Lung (tissue), 12 donors: ENCODE results near the gene SESN1. TPM values are rescaled to one million over a fixed set of nuclear protein-coding genes. Genes with fewer than 3 reads are reported as not detected.

Experiments used
- ATAC-seq: fragments of 200-7000 bp; cut with Tn5 transposase; one replicate; pipeline ENCODE4 v1.9.1; 2020; ENCODE audit warnings: moderate number of reproducible peaks; ENCODE audit not compliant: insufficient read depth, low FRiP score
- DNase-seq, 3 donors: peaks; one replicate each; pipeline ENCODE4 v3.0.0-alpha.2; 2013 to 2017
- H3K27ac ChIP-seq, 2 donors: one replicate each; pipeline ENCODE4 v1.5.1; 2013; ENCODE audit warnings: mild to moderate bottlenecking in 2 of 2, moderate library complexity in 2 of 2, control low read depth in 1 of 2, inconsistent platforms in 1 of 2, low read depth in 1 of 2, low read length in 1 of 2
- H3K27me3 ChIP-seq, 3 donors: one replicate each; pipeline ENCODE4 v1.5.1; 2013; ENCODE audit warnings: low read length in 2 of 3; ENCODE audit not compliant: control insufficient read depth in 3 of 3, insufficient read depth in 3 of 3
- H3K36me3 ChIP-seq, 4 donors: one replicate each; pipeline ENCODE4 v1.5.1; 2013; ENCODE audit warnings: low read length in 4 of 4, mild to moderate bottlenecking in 1 of 4, moderate library complexity in 1 of 4; ENCODE audit not compliant: control insufficient read depth in 4 of 4, insufficient read depth in 4 of 4
- H3K4me1 ChIP-seq, 5 donors: one replicate each; pipeline ENCODE4 v1.5.1; 2013; ENCODE audit warnings: low read length in 5 of 5, mild to moderate bottlenecking in 2 of 5, moderate library complexity in 1 of 5; ENCODE audit not compliant: control insufficient read depth in 5 of 5, insufficient read depth in 5 of 5
- H3K4me3 ChIP-seq: one replicate; pipeline ENCODE4 v1.5.1; 2013; ENCODE audit warnings: mild to moderate bottlenecking, control low read depth, moderate library complexity
- H3K9ac ChIP-seq, 2 donors: one replicate each; pipeline ENCODE4 v1.5.1; 2013; ENCODE audit warnings: low read length in 2 of 2, control low read depth in 1 of 2; ENCODE audit not compliant: insufficient read depth in 1 of 2
- H3K9me3 ChIP-seq, 4 donors: one replicate each; pipeline ENCODE4 v1.5.1; 2013; ENCODE audit warnings: low read length in 3 of 4, mild to moderate bottlenecking in 1 of 4, moderate library complexity in 1 of 4; ENCODE audit not compliant: control insufficient read depth in 4 of 4, insufficient read depth in 3 of 4
- WGBS, 2 donors: extraction: QIAGEN DNeasy Blood & Tissue Kit; methylation state at CpG; one replicate each; pipeline ENCODE4 v1.1.7; 2013; 5-methylcytosine and 5-hydroxymethylcytosine counted together
- polyA plus RNA-seq, 2 donors: library from polyadenylated mRNA; stranded (reverse); fragments of 200-250 nt; gene quantifications; one replicate each; pipeline ENCODE4 v1.2.1, GENCODE V29; 2013
- total RNA-seq, 2 donors: library from RNA; depleted of rRNA in 1 of 2; stranded (reverse); fragments of >200 nt in 1 of 2; gene quantifications; one replicate each; pipeline ENCODE4 v1.2.1, GENCODE V29; 2014 to 2021
- TF ChIP-seq, protein P1 (sequence below): IDR thresholded peaks from 2 replicates; pipeline ENCODE4 v1.5.1; 2012; ENCODE audit warnings: mild to moderate bottlenecking; ENCODE audit errors: control extremely low read depth, extremely low read depth
- donor health status: control.
- donor health status: control.
- donor health status: Bipolar disorder and iron deficiency.
- donor health status: healthy.
- donor health status: DM: yes; HTN: yes; CAD: no.

Gene SESN1
- total and polyA plus RNA-seq, 4 donors: 12.9 to 69.8 (median 21.0) TPM

GRCh38 chr6:108942556-108943492 lies 151.8 kb downstream of the SESN1 start:
- H3K27ac ChIP-seq: no peak overlapping the region
- no peak for DNase-seq
- H3K4me3 ChIP-seq: no peak overlapping the region
- H3K36me3 ChIP-seq: no peaks in the 10 kb centered on the region
- H3K9me3 ChIP-seq: no peaks in the 10 kb centered on the region
- no peak for ATAC-seq
- TF ChIP-seq, protein P1, sequence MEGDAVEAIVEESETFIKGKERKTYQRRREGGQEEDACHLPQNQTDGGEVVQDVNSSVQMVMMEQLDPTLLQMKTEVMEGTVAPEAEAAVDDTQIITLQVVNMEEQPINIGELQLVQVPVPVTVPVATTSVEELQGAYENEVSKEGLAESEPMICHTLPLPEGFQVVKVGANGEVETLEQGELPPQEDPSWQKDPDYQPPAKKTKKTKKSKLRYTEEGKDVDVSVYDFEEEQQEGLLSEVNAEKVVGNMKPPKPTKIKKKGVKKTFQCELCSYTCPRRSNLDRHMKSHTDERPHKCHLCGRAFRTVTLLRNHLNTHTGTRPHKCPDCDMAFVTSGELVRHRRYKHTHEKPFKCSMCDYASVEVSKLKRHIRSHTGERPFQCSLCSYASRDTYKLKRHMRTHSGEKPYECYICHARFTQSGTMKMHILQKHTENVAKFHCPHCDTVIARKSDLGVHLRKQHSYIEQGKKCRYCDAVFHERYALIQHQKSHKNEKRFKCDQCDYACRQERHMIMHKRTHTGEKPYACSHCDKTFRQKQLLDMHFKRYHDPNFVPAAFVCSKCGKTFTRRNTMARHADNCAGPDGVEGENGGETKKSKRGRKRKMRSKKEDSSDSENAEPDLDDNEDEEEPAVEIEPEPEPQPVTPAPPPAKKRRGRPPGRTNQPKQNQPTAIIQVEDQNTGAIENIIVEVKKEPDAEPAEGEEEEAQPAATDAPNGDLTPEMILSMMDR: no peak
- no peak overlapping the region for H3K9ac ChIP-seq
- 26 to 36% methylated on average over 9 of the region's 9 CpGs for WGBS, 2 donors
- H3K27me3 ChIP-seq: no peaks in the 10 kb centered on the region
- H3K4me1 ChIP-seq: peaks cover 13 to 46% (median 38%) of the 10 kb centered on the region in 5 donors

GRCh38 chr6:108941859-108942258 lies 152.8 kb downstream of the SESN1 start:
- H3K4me3 ChIP-seq: no peak overlapping the region
- TF ChIP-seq, protein P1: no peak
- no peaks in the 10 kb centered on the region for H3K9me3 ChIP-seq
- H3K36me3 ChIP-seq: no peaks in the 10 kb centered on the region
- peak in 2 of 3 donors; percentile 50 to 70 for DNase-seq
- WGBS, 2 donors: 38 to 59% methylated on average over 2 of the region's 2 CpGs
- H3K27me3 ChIP-seq: no peaks in the 10 kb centered on the region
- ATAC-seq: no peak
- no peak overlapping the region for H3K27ac ChIP-seq
- peaks cover 11 to 36% (median 29%) of the 10 kb centered on the region in 5 donors for H3K4me1 ChIP-seq
- H3K9ac ChIP-seq: no peak overlapping the region

- WGBS, 2 donors: 91 to 92% methylated on average over 1 of the region's 1 CpG
Measured at GRCh38 chr6:108941281-108941680, 153.4 kb downstream of the SESN1 start.

More at GRCh38 chr6:108941281-108941680, 153.4 kb downstream of the SESN1 start:
- no peak overlapping the region for H3K4me3 ChIP-seq
- no peak overlapping the region for H3K9ac ChIP-seq
- ATAC-seq (no peak), DNase-seq (no peak)
- H3K4me1 ChIP-seq: peaks cover 8 to 30% (median 24%) of the 10 kb centered on the region in 5 donors
- no peaks in the 10 kb centered on the region for H3K36me3 ChIP-seq
- no peaks in the 10 kb centered on the region for H3K27me3 ChIP-seq
- H3K27ac ChIP-seq: no peak overlapping the region
- H3K9me3 ChIP-seq: no peaks in the 10 kb centered on the region
- TF ChIP-seq, protein P1: no peak
